SK-N-DZ (cell line): ENCODE measurements around the gene RHOBTB3.

Experiments used
- DNase-seq: peaks from one replicate; pipeline ENCODE4 v3.0.0-alpha.2; 2015; ENCODE audit warnings: low spot score

The RHOBTB3 gene

DNA sequence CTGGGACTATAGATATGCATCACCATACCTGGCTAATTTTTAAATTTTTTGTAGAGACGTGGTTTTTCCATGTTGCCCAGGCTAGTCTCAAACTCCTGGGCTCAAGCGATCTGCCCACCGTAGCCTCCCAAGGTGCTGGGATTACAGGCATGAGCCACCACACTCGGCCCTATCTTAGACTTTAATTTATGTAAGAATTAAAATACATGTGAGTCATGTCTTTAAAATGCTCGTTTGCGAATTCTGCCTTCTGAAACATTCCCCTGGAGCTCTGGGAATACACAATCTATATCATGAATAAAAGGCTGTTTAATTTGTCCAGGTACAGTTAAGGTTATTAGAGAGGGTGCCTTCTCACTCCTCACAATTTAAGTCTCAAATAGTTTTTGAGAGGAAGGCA, 32.8 kb downstream of the RHOBTB3 start:
- DNase-seq: no peak

DNA sequence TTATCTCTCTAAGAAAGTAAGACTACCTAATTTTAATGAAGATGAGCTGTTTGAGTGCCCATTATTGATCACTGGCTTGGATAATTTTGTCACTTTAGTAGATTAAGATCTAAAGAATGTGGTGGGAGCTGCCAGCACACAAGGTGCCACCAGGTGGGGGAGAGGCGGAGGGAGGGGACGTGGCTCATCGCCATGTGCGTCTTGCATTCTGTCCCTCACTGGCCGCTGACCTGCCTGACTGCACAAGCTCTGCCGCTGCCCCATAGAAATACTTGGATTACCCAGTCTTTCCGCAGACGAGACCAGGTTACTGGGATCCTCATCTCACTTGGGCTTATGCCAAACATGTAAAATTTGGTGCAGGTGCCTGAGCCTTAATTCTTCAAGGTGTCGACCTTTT, 37.6 kb downstream of the RHOBTB3 start:
- no peak for DNase-seq

DNA sequence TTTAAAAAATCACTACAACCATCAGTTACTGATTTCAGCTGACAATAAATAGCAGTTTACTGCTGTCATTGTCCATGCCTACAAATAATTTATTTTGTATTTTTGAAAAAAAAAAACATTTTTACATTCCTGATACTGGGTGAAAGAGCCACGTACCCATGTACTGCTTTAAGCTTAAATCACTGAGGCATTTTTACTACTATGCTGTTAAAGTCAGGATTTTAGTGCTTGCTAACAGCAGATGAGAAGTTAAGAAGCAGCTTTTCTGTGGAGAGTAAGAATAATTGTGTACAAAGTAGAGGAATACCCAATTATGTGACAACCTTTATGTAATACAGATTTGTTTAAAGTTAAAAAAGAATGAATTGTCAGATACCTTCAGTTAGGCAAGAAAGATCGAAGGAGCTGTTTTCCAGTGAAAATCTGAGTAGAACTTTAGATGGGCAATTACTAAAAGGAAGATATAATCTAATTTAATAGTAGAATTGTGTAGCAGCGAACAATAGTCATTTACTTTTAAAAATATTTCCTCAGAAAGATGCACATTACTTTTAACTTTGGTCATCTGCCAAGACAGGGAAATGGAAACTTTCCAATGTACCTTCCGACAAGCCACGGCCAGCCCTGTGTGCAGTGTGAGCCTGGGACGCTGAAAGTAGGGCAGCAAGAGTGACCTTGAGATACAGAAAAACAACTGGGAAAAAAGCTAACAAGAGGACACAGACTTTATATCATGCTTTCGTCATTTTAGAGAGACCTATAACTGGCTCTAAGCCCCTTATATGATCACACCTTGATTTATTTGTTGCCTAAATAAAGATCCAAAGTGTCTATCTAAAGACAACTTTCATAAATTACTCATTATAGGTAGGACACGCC, 39.9 kb downstream of the RHOBTB3 start:
- DNase-seq: no peak

DNA sequence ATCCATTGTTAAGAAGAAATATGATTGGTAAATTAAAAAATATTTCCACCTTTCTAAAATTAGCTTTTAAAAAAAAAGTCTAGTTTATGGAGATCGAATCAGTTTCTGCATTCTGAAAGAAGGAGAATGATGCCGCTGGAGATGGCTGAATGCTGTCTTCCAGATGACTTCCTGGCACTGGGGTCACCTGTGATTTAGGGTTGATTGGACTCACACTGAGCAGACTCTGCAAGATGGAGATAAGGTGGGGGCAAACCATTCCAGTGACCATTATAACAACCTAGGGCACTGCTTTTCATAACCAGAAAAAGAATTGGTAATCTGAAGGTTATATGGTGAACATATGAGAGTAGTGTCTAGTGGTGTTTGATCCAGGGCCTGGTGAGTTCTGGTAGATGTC, 40.8 kb downstream of the RHOBTB3 start:
- DNase-seq: no peak

DNA sequence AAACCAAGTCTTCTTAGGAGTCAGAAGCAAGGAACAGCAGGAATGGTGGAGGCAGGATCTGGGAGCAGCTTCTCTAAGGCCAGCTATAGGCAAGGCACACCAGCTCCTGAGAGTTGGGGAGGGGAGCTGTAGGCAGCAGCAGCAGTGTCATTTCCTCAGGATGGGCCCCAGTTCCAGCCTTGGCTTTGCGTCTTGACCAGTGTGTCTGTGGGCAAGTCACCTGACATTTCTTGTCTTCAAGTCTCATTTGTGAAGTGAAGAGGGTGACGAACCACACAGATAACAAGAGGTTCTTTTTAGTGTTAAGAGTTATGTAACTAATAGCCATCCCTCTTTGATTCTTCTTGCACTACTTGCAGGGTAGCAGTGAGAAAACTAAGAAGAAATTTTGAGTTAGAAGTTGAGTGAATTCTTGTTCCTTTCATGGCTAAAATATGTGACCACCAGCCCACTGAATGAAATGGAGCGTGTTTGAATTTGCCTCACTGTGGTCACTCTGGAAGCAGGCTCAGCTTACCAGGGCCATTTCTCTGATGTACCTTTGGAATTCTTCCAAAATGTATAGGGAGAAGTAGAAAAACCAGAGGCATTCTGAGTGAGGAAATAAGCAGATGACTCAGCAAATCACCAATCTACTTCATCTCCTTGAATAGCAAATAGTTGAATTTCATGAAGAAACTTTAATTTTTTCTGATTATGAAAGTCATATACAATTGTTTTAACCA, 42.4 kb downstream of the RHOBTB3 start:
- no peak for DNase-seq

DNA sequence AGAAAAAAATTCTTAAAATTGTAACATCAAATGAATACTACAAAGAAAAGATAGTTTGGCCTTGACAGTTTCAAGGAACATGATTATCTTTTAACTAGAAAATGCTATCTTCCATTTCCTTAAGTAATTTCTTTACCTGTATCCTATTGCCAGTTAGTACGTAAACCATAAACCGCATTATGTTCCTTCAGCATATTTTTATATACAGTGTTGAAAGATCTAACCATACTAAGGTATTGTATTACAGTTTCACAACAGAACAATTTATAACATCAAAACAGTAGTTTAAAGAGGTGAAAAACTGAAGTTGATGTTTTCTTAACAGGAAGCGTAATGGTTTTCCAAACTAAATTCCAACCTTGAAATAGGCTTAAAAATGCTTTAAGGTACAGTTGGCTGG, 46.3 kb downstream of the RHOBTB3 start:
- no peak for DNase-seq

DNA sequence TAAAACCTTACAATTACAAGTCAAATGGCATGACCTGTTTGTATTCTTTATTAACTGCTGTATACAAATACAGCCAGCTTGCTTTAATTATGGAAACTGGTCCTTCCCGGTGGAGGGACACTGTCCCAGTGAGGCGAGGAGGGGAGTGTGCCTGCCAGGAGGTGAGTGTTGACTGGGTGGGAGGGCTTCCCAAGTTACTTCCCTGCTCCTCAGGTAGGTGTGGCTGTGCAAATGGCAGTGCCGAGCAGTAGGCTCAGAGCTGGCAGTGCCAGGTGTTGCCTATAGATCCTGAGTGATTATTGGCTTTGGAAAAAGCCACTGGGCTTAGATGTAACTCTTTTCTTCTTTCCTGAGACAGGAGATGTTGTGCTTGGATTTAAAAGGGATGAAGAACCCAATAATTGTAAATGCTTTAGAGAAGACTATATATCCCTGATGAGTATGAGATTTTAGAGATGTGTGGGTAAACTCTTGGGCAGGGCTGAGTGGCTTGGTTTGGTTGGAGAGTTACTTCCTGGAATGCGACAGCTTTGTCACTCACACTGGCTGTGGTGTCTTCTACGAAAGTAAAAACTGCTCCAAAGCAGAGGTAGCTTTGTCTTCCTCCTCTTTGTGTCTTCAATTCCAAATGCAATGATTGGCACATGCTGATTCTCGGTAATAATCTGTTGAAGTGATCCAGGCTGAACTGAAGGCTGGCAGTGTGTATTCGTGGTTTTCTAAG, 47.7 kb downstream of the RHOBTB3 start:
- DNase-seq: no peak

DNA sequence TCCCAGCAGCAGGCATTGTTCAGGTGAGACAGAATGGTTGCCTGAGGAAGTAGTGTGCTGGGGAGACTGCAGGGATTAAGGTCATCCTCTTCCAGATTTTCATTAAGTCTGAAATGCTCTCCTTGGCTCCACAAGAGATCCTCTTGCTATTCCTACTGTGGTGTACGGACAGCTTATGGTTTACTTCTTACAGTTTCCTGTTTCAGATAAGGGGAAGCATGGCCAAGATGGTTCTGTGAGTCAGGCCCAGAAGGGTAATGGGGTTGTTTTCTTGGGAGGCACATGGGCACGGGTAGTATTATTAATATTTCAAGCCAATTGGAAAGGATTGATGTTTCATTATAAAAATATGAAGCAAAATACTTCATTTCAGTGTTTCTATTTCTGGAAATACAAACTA, 48.5 kb downstream of the RHOBTB3 start:
- DNase-seq: no peak

DNA sequence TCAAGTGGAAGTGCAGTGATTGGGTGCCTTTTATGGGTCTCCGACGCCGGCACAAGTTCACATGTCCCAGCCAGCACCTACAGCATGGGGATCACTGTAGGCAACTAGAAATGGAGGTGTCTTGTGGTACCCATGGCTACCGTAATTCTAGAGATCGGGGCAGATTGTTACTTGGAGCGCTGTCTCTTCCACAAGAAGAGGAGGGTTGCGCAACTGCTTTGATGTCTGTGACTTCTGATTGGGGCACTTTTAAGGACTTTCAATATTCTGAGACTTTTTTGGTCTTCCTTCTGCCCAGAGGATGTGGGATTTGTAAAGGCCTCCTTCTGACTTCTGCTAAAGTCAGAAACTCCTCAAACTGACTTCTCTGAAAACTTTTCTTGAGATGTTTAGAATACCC, 49.5 kb downstream of the RHOBTB3 start:
- DNase-seq: no peak

DNA sequence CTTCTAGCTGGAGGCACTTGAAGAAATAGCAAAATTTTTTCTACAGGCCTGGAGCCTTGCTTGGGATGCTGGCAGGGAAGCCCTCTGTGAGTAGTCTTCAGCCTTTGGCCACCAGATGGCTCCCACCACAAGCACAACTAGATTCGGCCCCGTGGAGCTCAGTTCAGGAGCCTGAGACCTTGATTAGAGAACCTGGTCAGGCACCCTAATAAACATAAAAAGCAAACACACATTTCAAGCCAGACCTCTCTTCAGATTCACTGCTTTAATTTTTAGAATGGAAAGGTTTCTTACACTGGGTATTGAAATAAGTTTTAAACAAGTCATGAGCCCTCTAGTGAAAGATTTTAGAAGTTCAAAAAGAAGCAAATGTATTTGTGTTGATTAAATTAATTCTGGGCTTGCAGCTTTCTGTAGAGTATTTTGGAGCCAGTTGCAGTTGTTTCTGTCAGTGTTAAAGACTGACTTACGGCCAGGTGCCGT, 50.0 kb downstream of the RHOBTB3 start:
- DNase-seq: peak; percentile 68

DNA sequence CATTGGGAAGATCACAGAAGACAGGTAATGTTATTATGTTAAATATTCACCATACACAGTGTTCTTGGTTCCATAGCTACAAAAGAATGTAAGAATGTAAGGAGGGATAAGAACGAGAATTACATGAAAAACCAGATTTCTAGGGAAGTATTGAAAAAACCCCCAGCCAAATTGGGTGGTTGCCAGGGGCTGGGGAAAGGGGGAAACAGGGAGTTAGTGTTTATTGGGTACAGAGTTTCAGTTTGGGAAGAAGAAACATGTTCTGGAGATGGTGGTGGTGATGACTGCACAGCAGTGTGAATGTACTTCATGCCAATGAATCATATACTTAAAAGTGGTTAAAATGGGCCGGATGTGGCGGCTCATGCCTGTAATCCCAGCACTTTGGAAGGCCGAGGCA, 51.0 kb downstream of the RHOBTB3 start:
- no peak for DNase-seq

DNA sequence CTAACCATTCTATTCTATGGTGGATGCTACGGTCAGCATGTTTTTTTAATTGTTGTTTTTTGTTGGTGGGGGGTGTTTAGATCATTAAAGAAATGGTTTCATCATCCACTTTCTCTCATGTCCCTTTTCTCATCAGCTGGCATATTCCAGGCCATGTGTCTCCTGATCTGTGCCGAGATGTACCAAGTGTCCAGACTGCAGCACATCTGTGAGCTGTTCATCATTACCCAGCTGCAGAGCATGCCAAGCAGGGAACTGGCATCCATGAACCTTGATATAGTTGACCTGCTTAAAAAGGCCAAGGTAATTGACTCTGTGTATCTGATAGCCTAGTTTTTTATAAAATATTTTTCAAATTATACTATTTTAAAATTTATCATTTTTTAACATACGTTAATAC, 52.5 kb downstream of the RHOBTB3 start:
- no peak for DNase-seq

DNA sequence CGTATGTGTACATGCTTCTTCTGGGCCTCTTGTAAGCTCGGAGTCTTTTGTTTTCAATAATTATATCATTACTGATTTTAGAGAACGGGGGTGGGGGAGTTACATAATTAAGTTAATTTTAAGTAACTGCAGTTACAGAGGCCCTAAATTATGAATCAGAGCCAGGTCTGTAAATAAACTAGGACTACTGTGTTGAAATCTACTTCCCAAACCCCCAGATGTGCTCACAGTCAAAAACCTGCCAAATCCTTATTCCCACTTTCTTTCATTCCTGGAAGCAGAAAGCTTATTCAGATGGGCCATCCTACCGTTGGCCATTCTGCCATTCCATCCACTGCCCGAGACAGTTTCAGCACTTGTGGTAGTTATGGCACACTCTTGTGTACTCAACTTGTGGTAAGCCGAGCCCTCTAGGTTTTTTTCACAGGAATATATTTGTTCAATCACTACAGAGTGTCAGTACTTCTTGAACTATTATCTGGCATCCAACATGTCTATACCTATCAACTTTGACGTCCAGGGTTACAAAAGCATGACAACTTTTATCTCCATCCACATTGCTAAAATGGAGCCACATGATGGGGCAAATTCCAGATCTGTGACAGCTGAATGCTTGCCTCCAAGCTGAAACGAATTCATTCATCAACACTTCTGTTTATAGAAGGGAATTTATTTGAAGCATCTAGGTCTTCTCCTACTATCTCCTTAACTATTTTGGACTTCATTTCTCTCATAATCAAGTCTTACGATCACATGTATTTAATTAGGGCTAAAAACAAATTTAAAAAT, 53.6 kb downstream of the RHOBTB3 start:
- no peak for DNase-seq

DNA sequence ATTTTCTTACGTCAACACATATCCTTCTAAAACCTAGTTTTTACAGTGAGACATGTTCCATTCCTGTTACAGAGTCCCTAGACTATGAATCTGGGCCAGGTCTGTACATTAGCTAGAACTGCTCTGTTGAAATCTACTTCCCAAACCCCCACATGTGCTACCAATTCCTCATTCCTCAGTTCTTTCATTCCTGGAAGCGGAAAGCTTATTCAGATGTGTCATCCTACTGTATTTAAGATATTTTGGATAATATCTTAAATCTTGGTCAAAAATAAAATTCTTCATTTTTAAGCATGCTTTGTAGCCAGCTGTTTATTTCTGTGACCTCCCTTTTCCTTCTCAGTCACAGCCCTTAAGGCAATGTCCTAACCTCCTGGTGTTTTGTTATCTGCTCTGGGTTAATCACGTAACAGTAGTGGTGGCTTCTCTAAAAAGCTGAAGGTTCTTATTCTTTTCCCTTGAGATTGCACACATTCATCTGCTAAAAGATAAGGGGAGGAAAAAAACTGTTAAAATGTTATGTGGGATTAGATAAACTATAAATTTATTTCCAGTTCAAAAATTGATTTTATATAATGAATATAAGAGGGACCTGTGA, 55.8 kb downstream of the RHOBTB3 start:
- DNase-seq: no peak

DNA sequence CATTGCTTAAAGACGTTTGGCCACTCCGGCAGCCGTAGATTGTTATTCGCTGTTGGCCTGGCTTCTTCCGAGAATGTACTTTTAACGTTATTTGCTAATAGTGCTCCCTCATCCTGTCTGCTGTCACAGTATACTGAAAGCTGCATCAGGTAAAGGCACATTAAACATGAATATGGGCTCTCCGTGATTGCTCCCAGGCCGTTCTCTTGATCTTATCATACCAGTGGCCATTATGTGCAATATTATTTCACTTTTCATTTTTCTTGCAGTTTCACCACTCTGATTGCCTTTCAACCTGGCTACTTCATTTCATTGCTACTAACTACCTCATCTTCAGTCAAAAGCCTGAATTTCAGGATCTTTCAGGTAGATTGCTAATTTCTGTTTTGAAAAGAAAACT, 57.4 kb downstream of the RHOBTB3 start:
- peak; percentile 24 for DNase-seq

DNA sequence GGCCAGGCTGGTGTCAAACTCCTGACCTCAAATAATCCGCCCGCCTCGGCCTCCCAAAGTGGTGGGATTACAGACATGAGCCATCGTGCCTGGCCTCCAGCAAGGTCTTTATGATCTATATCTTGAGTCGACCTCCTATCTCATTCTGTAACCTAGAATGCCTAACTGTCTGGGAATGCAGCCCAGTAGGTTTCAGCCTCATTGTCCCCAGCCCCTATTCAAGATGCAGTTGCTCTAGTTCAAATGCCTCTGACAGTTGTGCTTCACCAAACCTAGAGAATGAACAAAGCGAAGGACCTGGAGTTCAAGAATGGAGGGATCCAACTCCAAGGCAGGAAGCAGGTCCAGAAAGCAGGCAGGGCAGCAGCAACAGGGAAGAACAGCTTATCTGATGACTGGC, 60.6 kb downstream of the RHOBTB3 start:
- no peak for DNase-seq

DNA sequence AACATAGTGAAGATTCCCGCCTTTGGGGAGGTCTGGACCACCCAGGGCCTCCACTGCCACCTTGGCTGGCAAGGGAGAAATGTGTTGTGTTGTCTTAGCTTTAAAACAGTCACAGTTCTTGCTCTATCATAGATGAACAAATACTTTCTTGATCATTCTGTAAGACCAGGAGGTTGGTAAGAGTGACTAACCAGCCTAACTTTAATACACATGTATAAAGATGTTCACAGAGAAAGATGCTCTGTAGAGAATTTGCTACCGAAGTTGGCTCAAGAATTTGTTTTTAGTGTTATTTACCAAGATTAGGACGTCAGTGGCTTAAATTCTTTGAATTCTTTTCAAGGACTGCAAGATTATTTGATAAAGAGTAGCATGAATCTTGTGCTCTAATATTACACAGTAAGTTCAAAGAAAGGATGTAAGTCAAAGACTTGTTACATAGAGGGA, 63.0 kb downstream of the RHOBTB3 start:
- no peak for DNase-seq

DNA sequence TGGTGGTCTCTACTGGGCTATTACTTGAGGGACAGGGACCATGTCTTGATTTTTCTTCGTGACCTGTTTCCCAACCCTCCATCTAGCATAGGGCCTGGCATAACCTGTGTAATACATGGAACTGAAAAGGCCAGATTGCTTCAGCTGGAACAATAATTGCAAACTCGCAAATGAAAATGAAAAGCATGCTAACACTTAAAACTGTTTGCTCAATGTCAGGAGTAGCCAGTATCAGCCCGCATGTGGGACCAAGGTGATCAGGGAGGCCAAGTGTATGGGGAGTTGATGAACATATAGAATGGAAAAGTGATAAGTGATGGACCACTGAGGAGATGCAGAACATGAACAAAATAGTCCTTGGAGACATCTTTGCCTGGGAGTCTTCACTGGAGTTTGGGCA, 66.2 kb downstream of the RHOBTB3 start:
- DNase-seq: no peak

DNA sequence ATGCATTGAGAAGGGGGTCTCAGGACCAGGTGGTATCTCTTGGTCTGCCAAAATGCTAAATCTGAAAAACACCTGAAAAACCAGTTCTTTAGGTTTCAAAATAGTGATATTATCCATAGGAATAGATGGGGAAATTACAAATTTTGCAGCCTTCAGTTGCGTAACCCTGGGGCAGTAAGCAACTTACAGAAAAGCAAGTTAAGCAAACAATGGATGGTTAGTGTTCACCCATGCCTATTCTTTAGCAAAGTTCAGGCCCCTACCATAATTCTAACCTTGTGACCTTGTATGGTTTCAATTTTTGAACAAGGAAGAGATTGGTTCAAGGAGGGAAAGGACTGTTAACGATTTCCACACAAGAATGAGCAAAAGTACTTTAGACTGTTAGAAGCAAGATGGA, 66.9 kb downstream of the RHOBTB3 start:
- no peak for DNase-seq

DNA sequence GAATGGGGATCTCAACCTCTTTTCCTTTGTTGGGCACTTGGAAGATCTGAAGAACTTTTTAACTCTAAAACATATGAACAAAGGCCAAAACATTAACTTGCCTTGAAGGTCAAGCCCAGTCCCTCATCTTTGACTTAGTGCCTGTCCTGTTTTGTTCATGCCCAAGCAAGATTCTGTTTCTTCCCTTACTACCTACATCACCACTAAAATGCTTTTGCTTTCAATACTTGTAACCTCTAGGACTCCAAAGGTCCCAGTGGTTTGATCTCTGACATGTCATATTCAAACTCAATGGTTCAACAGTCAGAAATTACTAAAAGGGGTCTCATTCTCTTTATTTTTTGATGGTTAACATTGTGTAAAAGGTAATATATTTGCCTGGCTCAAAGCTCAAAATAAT, 67.4 kb downstream of the RHOBTB3 start:
- no peak for DNase-seq
